Psoas muscle (tissue), 8 donors: ENCODE data around the gene PCBP3. TPM values are rescaled to one million over a fixed set of nuclear protein-coding genes. Genes with fewer than 3 reads are reported as not detected.

Source experiments
- ATAC-seq, 4 donors: fragments of 200-7000 bp; cut with Tn5 transposase; one replicate each; pipeline ENCODE4 v1.9.1; 2020; ENCODE audit warnings: moderate library complexity in 3 of 4, mild to moderate bottlenecking in 2 of 4
- DNase-seq, 2 donors: peaks; one replicate each; pipeline ENCODE4 v3.0.0-alpha.2; 2020
- H3K27ac ChIP-seq: fragments of 200-600 bp; one replicate; pipeline ENCODE4 v1.8.0; 2022
- H3K27me3 ChIP-seq, 3 donors: fragments of 200-600 bp in 1 of 3; one replicate each; pipeline versions ENCODE4 v1.6.1 to v1.8.0; 2013 to 2022; ENCODE audit warnings: low read length in 2 of 3, mild to moderate bottlenecking in 2 of 3, moderate library complexity in 1 of 3; ENCODE audit not compliant: insufficient read depth in 3 of 3
- H3K36me3 ChIP-seq, 2 donors: fragments of 200-600 bp in 1 of 2; one replicate each; pipeline versions ENCODE4 v1.6.1 to v1.8.0; 2013 to 2022; ENCODE audit warnings: low read depth in 1 of 2, mild to moderate bottlenecking in 1 of 2, moderate library complexity in 1 of 2; ENCODE audit not compliant: insufficient read depth in 1 of 2
- H3K4me1 ChIP-seq: fragments of 200-600 bp; one replicate; pipeline ENCODE4 v1.8.0; 2022
- H3K4me3 ChIP-seq: fragments of 200-600 bp; one replicate; pipeline ENCODE4 v1.8.0; 2022; ENCODE audit warnings: mild to moderate bottlenecking
- H3K9me3 ChIP-seq: fragments of 200-600 bp; one replicate; pipeline ENCODE4 v1.8.0; 2022
- CTCF ChIP-seq: fragments of 200-600 bp; IDR thresholded peaks from one replicate; pipeline ENCODE4 v1.8.0; 2022; ENCODE audit warnings: antibody characterized with exemption
- WGBS, 3 donors: extraction: QIAGEN DNeasy Blood & Tissue Kit; methylation state at CpG; one replicate each; pipeline versions ENCODE4 v1.1.6 to v1.1.7; 2013; 5-methylcytosine and 5-hydroxymethylcytosine counted together
- intact Hi-C, 2 donors: fragments of 100-400 bp; cut with DNase I; formaldehyde crosslinking; loops; one replicate each; pipeline versions ENCODE4 v1.11.0 to v1.14.2; 2022
- polyA plus RNA-seq, 3 donors: library from polyadenylated mRNA; stranded (reverse); fragments of 200-250 nt; gene quantifications; one replicate each; pipeline ENCODE4 v1.2.3, GENCODE V29; 2013
- total RNA-seq, 4 donors: library from RNA; stranded (reverse); fragmentation: NEBNext Ultra II Directional in 2 of 4; extraction: Animal tissue kit (Norgen Biotek cat#: 25700) in 2 of 4; gene quantifications; one replicate each; pipeline versions ENCODE4 v1.2.1 to v1.2.4, GENCODE V29; 2021 to 2023
- donor health status: healthy with polysubstance abuse.
- donor health status: DM: no; HTN: no; CAD: no; lungs with moderate emphysema.
- donor health status: Bipolar disorder and iron deficiency.
- donor health status: healthy.
- donor health status: DM: yes; HTN: yes; CAD: no.
- donor health status: DM: no; HTN: no; CAD: no.
- donor health status: DM: no; HTN: no; CAD: no.
- donor health status: DM: yes; HTN: yes; CAD: no.

PCBP3 gene
- total and polyA plus RNA-seq, 7 donors: 0.10 to 0.91 (median 0.33) TPM; not detected in 1

- no peak overlapping the region for H3K27ac ChIP-seq
- ATAC-seq (no peak), DNase-seq (no peak)
- 70 to 77% (median 76%) methylated on average over 8 of the region's 8 CpGs for WGBS, 3 donors
- no peak overlapping the region for H3K4me3 ChIP-seq
- H3K27me3 ChIP-seq: no peaks in the 10 kb centered on the region
- no peaks in the 10 kb centered on the region for H3K36me3 ChIP-seq
- intact Hi-C loops: no loop called here
- no peak for TF ChIP-seq CTCF
- H3K4me1 ChIP-seq: no peaks in the 10 kb centered on the region
- H3K9me3 ChIP-seq: peaks cover 3% of the 10 kb centered on the region
Measured at GRCh38 chr21:45844181-45844580, 200.7 kb downstream of the PCBP3 start.

- DNase-seq (no peak), ATAC-seq (no peak)
- H3K4me3 ChIP-seq: no peak overlapping the region
- no peak for TF ChIP-seq CTCF
- WGBS, 3 donors: 86 to 92% (median 88%) methylated on average over 12 of the region's 12 CpGs
- intact Hi-C loops: no loop called here
- H3K36me3 ChIP-seq: no peaks in the 10 kb centered on the region
- peaks cover 0 to 2% (median 0%) of the 10 kb centered on the region in 3 donors for H3K27me3 ChIP-seq
- H3K9me3 ChIP-seq: peaks cover 3% of the 10 kb centered on the region
- no peaks in the 10 kb centered on the region for H3K4me1 ChIP-seq
- no peak overlapping the region for H3K27ac ChIP-seq
Measured at GRCh38 chr21:45845063-45845769, 201.7 kb downstream of the PCBP3 start.

GRCh38 chr21:45845770-45846090 lies 202.2 kb downstream of the PCBP3 start:
- Histone ChIP-seq H3K36me3 (no peaks in the 10 kb centered on the region), H3K4me3 (no peak overlapping the region), H3K27me3 (peaks cover 0 to 7% (median 0%) of the 10 kb centered on the region in 3 donors), H3K27ac (no peak overlapping the region), H3K9me3 (peaks cover 2% of the 10 kb centered on the region), H3K4me1 (no peaks in the 10 kb centered on the region)
- DNase-seq: no peak
- intact Hi-C loops: no loop called here
- no peak for ATAC-seq
- no peak for TF ChIP-seq CTCF
- 31 to 41% (median 36%) methylated on average over 3 of the region's 3 CpGs for WGBS, 3 donors

GRCh38 chr21:45846373-45847160 lies 203.0 kb downstream of the PCBP3 start:
- Histone ChIP-seq H3K4me1 (no peaks in the 10 kb centered on the region), H3K4me3 (no peak overlapping the region), H3K9me3 (no peaks in the 10 kb centered on the region), H3K36me3 (no peaks in the 10 kb centered on the region), H3K27ac (no peak overlapping the region), H3K27me3 (peaks cover 0 to 15% (median 0%) of the 10 kb centered on the region in 3 donors)
- ATAC-seq (peak in 1 of 4 donors; percentile 49), DNase-seq (peak in 1 of 2 donors; percentile 38)
- no peak for TF ChIP-seq CTCF
- 58 to 70% (median 65%) methylated on average over 8 of the region's 8 CpGs for WGBS, 3 donors
- intact Hi-C loops: no loop called here
